Epithelial cell of proximal tubule (primary cell): ENCODE measurements around the gene CDH4. TPM values are rescaled to one million over a fixed set of nuclear protein-coding genes. Genes with fewer than 3 reads are reported as not detected.

Experiments
- DNase-seq: peaks from one replicate; pipeline ENCODE4 v3.0.0-alpha.2; 2011; ENCODE audit warnings: low read depth
- H3K4me3 ChIP-seq: 2 replicates; pipeline ENCODE4 v1.5.1; 2011; ENCODE audit warnings: low read depth, mild to moderate bottlenecking, low read length
- total RNA-seq: library from RNA; depleted of rRNA; stranded (reverse); fragments of >200 nt; gene quantifications from 2 replicates; pipeline ENCODE4 v1.2.3, GENCODE V29; 2015
- TF ChIP-seq, protein P1 (sequence below): conservative IDR thresholded peaks from 2 replicates; pipeline ENCODE4 v1.5.1; 2012; ENCODE audit warnings: low read depth, mild to moderate bottlenecking, low read length

The CDH4 gene
- total RNA-seq, 1 donor from 2014 or later, result 17.1 TPM

GRCh38 chr20:61500791-61501321 lies 248.8 kb downstream of the CDH4 start:
- no peak for DNase-seq
- H3K4me3 ChIP-seq, result no peak overlapping the region
- TF ChIP-seq, protein P1, sequence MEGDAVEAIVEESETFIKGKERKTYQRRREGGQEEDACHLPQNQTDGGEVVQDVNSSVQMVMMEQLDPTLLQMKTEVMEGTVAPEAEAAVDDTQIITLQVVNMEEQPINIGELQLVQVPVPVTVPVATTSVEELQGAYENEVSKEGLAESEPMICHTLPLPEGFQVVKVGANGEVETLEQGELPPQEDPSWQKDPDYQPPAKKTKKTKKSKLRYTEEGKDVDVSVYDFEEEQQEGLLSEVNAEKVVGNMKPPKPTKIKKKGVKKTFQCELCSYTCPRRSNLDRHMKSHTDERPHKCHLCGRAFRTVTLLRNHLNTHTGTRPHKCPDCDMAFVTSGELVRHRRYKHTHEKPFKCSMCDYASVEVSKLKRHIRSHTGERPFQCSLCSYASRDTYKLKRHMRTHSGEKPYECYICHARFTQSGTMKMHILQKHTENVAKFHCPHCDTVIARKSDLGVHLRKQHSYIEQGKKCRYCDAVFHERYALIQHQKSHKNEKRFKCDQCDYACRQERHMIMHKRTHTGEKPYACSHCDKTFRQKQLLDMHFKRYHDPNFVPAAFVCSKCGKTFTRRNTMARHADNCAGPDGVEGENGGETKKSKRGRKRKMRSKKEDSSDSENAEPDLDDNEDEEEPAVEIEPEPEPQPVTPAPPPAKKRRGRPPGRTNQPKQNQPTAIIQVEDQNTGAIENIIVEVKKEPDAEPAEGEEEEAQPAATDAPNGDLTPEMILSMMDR, result no peak

GRCh38 chr20:61502433-61502832 lies 250.4 kb downstream of the CDH4 start:
- TF ChIP-seq, protein P1, result no peak
- no peak for DNase-seq
- H3K4me3 ChIP-seq, result no peak overlapping the region

GRCh38 chr20:61503106-61503505 lies 251.0 kb downstream of the CDH4 start:
- DNase-seq, result no peak
- TF ChIP-seq, protein P1, result no peak
- no peak overlapping the region for H3K4me3 ChIP-seq

GRCh38 chr20:61505508-61505907 lies 253.4 kb downstream of the CDH4 start:
- no peak for DNase-seq
- H3K4me3 ChIP-seq, result no peak overlapping the region
- TF ChIP-seq, protein P1, result no peak

DNA sequence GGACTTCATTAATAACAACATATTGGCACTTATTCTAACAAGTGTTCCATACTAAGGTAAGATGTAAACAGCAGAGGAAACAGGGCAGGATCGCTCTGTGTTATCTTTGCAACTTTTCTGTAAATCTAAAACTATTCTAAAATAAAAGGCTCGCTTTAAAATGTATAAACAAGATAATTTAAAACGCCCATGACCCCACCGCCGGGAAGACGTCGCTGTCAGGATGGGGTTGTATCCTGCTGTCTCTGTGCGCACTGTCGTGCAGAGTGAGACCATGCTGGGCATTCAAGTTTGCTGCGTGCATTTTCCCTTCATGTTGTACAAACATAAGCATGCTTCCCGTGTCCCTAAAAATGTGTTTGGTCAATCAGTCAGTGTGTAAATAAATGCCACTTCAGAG lies 255.7 kb downstream of the CDH4 start:
- no peak overlapping the region for H3K4me3 ChIP-seq
- TF ChIP-seq, protein P1, result no peak
- no peak for DNase-seq

DNA sequence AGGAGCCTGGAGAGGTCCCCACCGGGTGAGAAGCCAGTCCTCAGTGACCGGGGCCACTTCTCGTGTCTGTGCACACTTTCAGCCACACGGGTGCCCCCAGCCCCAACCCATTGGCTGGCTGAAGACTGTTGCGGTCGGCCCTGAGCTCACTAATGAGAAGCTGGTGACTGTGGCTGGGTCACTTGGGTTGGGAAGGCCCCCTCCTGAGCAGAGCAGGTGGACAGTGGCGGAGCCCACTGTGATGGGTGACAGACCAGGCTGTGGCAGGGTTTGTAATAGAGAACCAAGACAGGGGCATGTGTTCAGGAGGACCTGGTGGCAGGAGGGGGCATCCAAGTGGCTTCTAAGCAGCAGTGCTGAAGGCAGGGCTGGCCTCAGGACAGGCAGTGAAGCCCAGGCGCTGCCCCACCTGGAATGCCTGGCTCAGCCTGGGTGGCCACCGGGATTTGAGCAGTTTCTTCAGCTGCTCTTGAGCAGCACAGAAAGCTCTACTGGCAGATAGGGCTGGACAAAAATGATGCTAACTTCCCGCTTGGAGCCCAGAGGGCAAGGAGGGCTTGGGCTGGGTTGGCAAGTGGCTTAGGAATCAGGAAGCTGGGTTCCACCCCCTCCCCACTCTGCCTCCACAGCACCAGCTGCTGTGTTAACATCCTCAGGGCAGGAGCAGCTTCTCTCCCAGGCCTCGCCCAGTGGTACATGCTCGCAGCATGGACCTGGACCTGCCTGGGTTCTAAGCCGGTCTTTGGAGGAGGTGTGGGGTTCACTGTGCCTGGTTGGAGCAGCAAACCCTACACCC lies 256.4 kb downstream of the CDH4 start:
- TF ChIP-seq, protein P1, result no peak
- no peak for DNase-seq

GRCh38 chr20:61510778-61511330 lies 258.8 kb downstream of the CDH4 start:
- TF ChIP-seq, protein P1, result no peak
- DNase-seq, result no peak
- no peak overlapping the region for H3K4me3 ChIP-seq

More for the DNA sequence above, 256.4 kb downstream of the CDH4 start:
- no peak overlapping the region for H3K4me3 ChIP-seq
